ENCODE results near the gene SYNJ2. TPM values are rescaled to one million over a fixed set of nuclear protein-coding genes. Genes with fewer than 3 reads are reported as not detected.

Gene SYNJ2
- total RNA-seq, 1 experiment from 2014 or later, result 10.3 TPM

- DNase-seq (ENCODE audit: unreplicated experiment), result no peak
- BruUV-seq (replicated peaks), result no TSS peak
- H3K27ac Mint-ChIP-seq (ENCODE audit: low read depth, unreplicated experiment), result peak overlapping the region; percentile 80
- H3K36me3 Mint-ChIP-seq (ENCODE audit: insufficient read depth, unreplicated experiment), result peaks cover 12% of the 10 kb centered on the region
- POLR2A ChIA-PET, result interaction anchor here (1.0 to 3.0 kb wide), 5 partner anchors 8 to 26 kb away, joined by 3 to 19 read pairs (median 8); no protein-coding TSS in a partner anchor
- no peaks in the 10 kb centered on the region for H3K9me3 Mint-ChIP-seq (ENCODE audit: unreplicated experiment)
- CTCF ChIA-PET, result interaction anchor here (0.6 to 1.2 kb wide), 5 partner anchors 17 to 29 kb away, joined by 3 to 4 read pairs (median 3); no protein-coding TSS in a partner anchor
- no peak overlapping the region for H3K4me3 Mint-ChIP-seq (ENCODE audit: unreplicated experiment)
- H3K27me3 Mint-ChIP-seq (ENCODE audit: insufficient read depth, unreplicated experiment), result no peaks in the 10 kb centered on the region
- peaks cover 45% of the 10 kb centered on the region for H3K4me1 Mint-ChIP-seq (ENCODE audit: insufficient read depth, unreplicated experiment)
- intact Hi-C loops (cut with micrococcal nuclease), result no loop called here
- TF ChIP-seq, protein P1, sequence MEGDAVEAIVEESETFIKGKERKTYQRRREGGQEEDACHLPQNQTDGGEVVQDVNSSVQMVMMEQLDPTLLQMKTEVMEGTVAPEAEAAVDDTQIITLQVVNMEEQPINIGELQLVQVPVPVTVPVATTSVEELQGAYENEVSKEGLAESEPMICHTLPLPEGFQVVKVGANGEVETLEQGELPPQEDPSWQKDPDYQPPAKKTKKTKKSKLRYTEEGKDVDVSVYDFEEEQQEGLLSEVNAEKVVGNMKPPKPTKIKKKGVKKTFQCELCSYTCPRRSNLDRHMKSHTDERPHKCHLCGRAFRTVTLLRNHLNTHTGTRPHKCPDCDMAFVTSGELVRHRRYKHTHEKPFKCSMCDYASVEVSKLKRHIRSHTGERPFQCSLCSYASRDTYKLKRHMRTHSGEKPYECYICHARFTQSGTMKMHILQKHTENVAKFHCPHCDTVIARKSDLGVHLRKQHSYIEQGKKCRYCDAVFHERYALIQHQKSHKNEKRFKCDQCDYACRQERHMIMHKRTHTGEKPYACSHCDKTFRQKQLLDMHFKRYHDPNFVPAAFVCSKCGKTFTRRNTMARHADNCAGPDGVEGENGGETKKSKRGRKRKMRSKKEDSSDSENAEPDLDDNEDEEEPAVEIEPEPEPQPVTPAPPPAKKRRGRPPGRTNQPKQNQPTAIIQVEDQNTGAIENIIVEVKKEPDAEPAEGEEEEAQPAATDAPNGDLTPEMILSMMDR (IDR thresholded peaks at IDR 0.05; ENCODE audit: unreplicated experiment), result no peak
Measured at GRCh38 chr6:158043008-158043407, 61.3 kb downstream of the SYNJ2 start.

GRCh38 chr6:158043586-158044524, 62.2 kb downstream of the SYNJ2 start:
- intact Hi-C loops (cut with micrococcal nuclease), result no loop called here
- Mint-ChIP-seq H3K27ac (ENCODE audit: low read depth, unreplicated experiment) (no peak overlapping the region), H3K4me3 (ENCODE audit: unreplicated experiment) (no peak overlapping the region), H3K9me3 (ENCODE audit: unreplicated experiment) (no peaks in the 10 kb centered on the region), H3K27me3 (ENCODE audit: insufficient read depth, unreplicated experiment) (no peaks in the 10 kb centered on the region), H3K4me1 (ENCODE audit: insufficient read depth, unreplicated experiment) (peaks cover 45% of the 10 kb centered on the region), H3K36me3 (ENCODE audit: insufficient read depth, unreplicated experiment) (peaks cover 12% of the 10 kb centered on the region)
- no TSS peak for BruUV-seq (replicated peaks)
- ChIA-PET CTCF (interaction anchor here (0.6 to 1.2 kb wide), 3 partner anchors 18 to 28 kb away, joined by 3 to 4 read pairs (median 4); no protein-coding TSS in a partner anchor), POLR2A (interaction anchor here (1.2 to 3.0 kb wide), 3 partner anchors 8 to 14 kb away, joined by 3 to 19 read pairs (median 4); no protein-coding TSS in a partner anchor)
- DNase-seq (ENCODE audit: unreplicated experiment), result no peak
- TF ChIP-seq, protein P1 (IDR thresholded peaks at IDR 0.05; ENCODE audit: unreplicated experiment), result no peak

DNA sequence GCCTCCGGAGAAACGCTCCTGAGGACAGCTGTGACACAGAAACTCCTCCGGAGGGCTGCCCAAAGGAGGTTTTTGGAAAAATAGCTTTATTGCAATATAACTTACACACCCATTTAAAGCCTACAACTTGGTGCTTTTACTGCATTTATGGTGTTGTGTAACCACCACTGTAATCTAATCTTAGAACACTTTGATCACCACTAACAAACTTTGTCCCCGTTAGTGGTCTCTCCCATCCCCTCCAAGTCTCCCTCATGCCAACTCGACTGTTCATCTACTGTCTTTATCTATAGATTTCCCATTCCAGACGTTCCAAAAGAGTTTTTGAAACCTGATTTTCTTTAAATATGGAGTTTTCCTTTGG, 62.8 kb downstream of the SYNJ2 start:
- no peak overlapping the region for H3K27ac Mint-ChIP-seq (ENCODE audit: low read depth, unreplicated experiment)
- intact Hi-C loops (cut with micrococcal nuclease), result no loop called here

More for the DNA sequence above, 62.8 kb downstream of the SYNJ2 start:
- POLR2A ChIA-PET, result interaction anchor here (1.2 kb wide), 1 partner anchor 11 kb away, joined by 3 read pairs; no protein-coding TSS in a partner anchor
- CTCF ChIA-PET, result interaction anchor here (0.7 kb wide), 1 partner anchor 27 kb away, joined by 4 read pairs; no protein-coding TSS in a partner anchor
- H3K27me3 Mint-ChIP-seq (ENCODE audit: insufficient read depth, unreplicated experiment), result no peaks in the 10 kb centered on the region
- H3K4me3 Mint-ChIP-seq (ENCODE audit: unreplicated experiment), result no peak overlapping the region
- TF ChIP-seq, protein P1 (IDR thresholded peaks at IDR 0.05; ENCODE audit: unreplicated experiment), result no peak
- H3K9me3 Mint-ChIP-seq (ENCODE audit: unreplicated experiment), result no peaks in the 10 kb centered on the region
- no TSS peak for BruUV-seq (replicated peaks)
- H3K36me3 Mint-ChIP-seq (ENCODE audit: insufficient read depth, unreplicated experiment), result peaks cover 12% of the 10 kb centered on the region
- H3K4me1 Mint-ChIP-seq (ENCODE audit: insufficient read depth, unreplicated experiment), result peaks cover 45% of the 10 kb centered on the region
- DNase-seq (ENCODE audit: unreplicated experiment), result no peak

All from MCF 10A (cell line).